Cardiac muscle cell (in vitro differentiated cells and primary cell): ENCODE measurements around the gene GGA2. TPM values are rescaled to one million over a fixed set of nuclear protein-coding genes. Genes with fewer than 3 reads are reported as not detected.

Experiments used
- DNase-seq, 2 donors: peaks; one replicate each; pipeline versions ENCODE4 v3.0.0 to v3.0.0-alpha.2; 2010 to 2017; ENCODE audit warnings: low read depth in 1 of 2, low spot score in 1 of 2
- H3K27ac ChIP-seq: fragments of 200-600 bp; sonication (generic); 2 replicates; pipeline ENCODE4 v1.5.1; 2016
- H3K27me3 ChIP-seq: fragments of 200-600 bp; sonication (generic); 2 replicates; pipeline ENCODE4 v1.6.0; 2016; ENCODE audit warnings: control low read depth
- H3K36me3 ChIP-seq: fragments of 200-600 bp; sonication (generic); 2 replicates; pipeline ENCODE4 v1.5.1; 2016; ENCODE audit warnings: control low read depth
- H3K4me1 ChIP-seq: fragments of 200-600 bp; sonication (generic); 2 replicates; pipeline ENCODE4 v1.8.1; 2017; ENCODE audit warnings: low read depth, mild to moderate bottlenecking, mixed run types
- H3K4me3 ChIP-seq: fragments of 200-600 bp; sonication (generic); 2 replicates; pipeline ENCODE4 v1.5.1; 2016; ENCODE audit warnings: mild to moderate bottlenecking
- H3K9me3 ChIP-seq: fragments of 200-600 bp; sonication (generic); 2 replicates; pipeline ENCODE4 v1.5.1; 2017; ENCODE audit warnings: low read depth, mild to moderate bottlenecking, control low read depth
- CTCF ChIP-seq: IDR thresholded peaks from 2 replicates; pipeline ENCODE4 v1.5.1; 2012; ENCODE audit warnings: low read depth, mild to moderate bottlenecking, low read length
- polyA plus RNA-seq: library from polyadenylated mRNA; unstranded; fragments of >200 nt; fragmentation: Nextera tagmentation; extraction: Ambion mirVana; gene quantifications from 2 replicates; pipeline ENCODE4 v1.2.1, GENCODE V29; 2016
- total RNA-seq: library from RNA; depleted of rRNA; stranded (reverse); fragments of >200 nt; gene quantifications from 2 replicates; pipeline ENCODE4 v1.2.3, GENCODE V29; 2016

The GGA2 gene
- total and polyA plus RNA-seq, 2 experiments from 2014 or later, result 126 to 149 TPM

- Histone ChIP-seq H3K27ac (no peak overlapping the region), H3K36me3 (peaks cover 18% of the 10 kb centered on the region), H3K9me3 (no peaks in the 10 kb centered on the region), H3K4me1 (no peaks in the 10 kb centered on the region), H3K27me3 (no peaks in the 10 kb centered on the region), H3K4me3 (no peak overlapping the region)
- TF ChIP-seq CTCF, result no peak
- DNase-seq, result no peak
Measured at GRCh38 chr16:23432176-23433128, 77.8 kb downstream of the GGA2 start.

GRCh38 chr16:23428351-23428750, 81.9 kb downstream of the GGA2 start:
- H3K27me3 ChIP-seq, result no peaks in the 10 kb centered on the region
- H3K36me3 ChIP-seq, result peaks cover 18% of the 10 kb centered on the region
- H3K9me3 ChIP-seq, result no peaks in the 10 kb centered on the region
- no peaks in the 10 kb centered on the region for H3K4me1 ChIP-seq
- peak in 1 of 2 donors; percentile 8 for DNase-seq
- no peak overlapping the region for H3K27ac ChIP-seq
- TF ChIP-seq CTCF, result no peak
- no peak overlapping the region for H3K4me3 ChIP-seq

GRCh38 chr16:23424292-23424958, 85.9 kb downstream of the GGA2 start:
- DNase-seq, result no peak
- no peak for TF ChIP-seq CTCF
- Histone ChIP-seq H3K36me3 (no peaks in the 10 kb centered on the region), H3K27me3 (no peaks in the 10 kb centered on the region), H3K4me1 (no peaks in the 10 kb centered on the region), H3K9me3 (no peaks in the 10 kb centered on the region), H3K4me3 (no peak overlapping the region), H3K27ac (no peak overlapping the region)

GRCh38 chr16:23423496-23424049, 86.7 kb downstream of the GGA2 start:
- H3K27me3 ChIP-seq, result no peaks in the 10 kb centered on the region
- H3K4me1 ChIP-seq, result no peaks in the 10 kb centered on the region
- no peak overlapping the region for H3K4me3 ChIP-seq
- TF ChIP-seq CTCF, result no peak
- peak in 1 of 2 donors; percentile 93 for DNase-seq
- H3K36me3 ChIP-seq, result no peaks in the 10 kb centered on the region
- no peaks in the 10 kb centered on the region for H3K9me3 ChIP-seq
- no peak overlapping the region for H3K27ac ChIP-seq

- H3K27ac ChIP-seq, result no peak overlapping the region
- no peaks in the 10 kb centered on the region for H3K27me3 ChIP-seq
- H3K36me3 ChIP-seq, result no peaks in the 10 kb centered on the region
- peak in 1 of 2 donors; percentile 20 for DNase-seq
- H3K4me3 ChIP-seq, result no peak overlapping the region
- no peaks in the 10 kb centered on the region for H3K9me3 ChIP-seq
- TF ChIP-seq CTCF, result no peak
- no peaks in the 10 kb centered on the region for H3K4me1 ChIP-seq
Measured at GRCh38 chr16:23420011-23420410, 90.3 kb downstream of the GGA2 start.
